OCI-LY1 (cell line): Measurements from ENCODE around the gene DPY19L3.

Experiments
- H2AFZ ChIP-seq: fragments of 200-600 bp; sonication (generic), shearing (Covaris generic); 2 replicates; pipeline ENCODE4 v1.6.0; 2014; ENCODE audit warnings: antibody characterized with exemption, mild to moderate bottlenecking, low read length
- H3F3A ChIP-seq: fragments of 200-600 bp; sonication (generic), shearing (Covaris generic); 2 replicates; pipeline ENCODE4 v1.6.0; 2014; ENCODE audit warnings: mild to moderate bottlenecking, antibody characterized with exemption, low read length, moderate library complexity; ENCODE audit not compliant: insufficient read depth
- H3K27ac ChIP-seq: fragments of 200-600 bp; sonication (generic); 2 replicates; pipeline ENCODE4 v1.5.1; 2014; ENCODE audit warnings: low read length, mixed run types, mild to moderate bottlenecking, low read depth; ENCODE audit not compliant: poor library complexity, severe bottlenecking
- H3K27me3 ChIP-seq: fragments of 200-600 bp; sonication (generic); 2 replicates; pipeline ENCODE4 v1.6.0; 2014; ENCODE audit warnings: antibody characterized with exemption, mild to moderate bottlenecking, low read length, moderate library complexity; ENCODE audit not compliant: insufficient read depth
- H3K36me3 ChIP-seq: fragments of 200-600 bp; sonication (generic); 2 replicates; pipeline ENCODE4 v1.6.1; 2014; ENCODE audit warnings: mild to moderate bottlenecking, antibody characterized with exemption, low read length, moderate library complexity, mixed read lengths; ENCODE audit not compliant: insufficient read depth
- H3K4me1 ChIP-seq: fragments of 200-600 bp; sonication (generic); 2 replicates; pipeline ENCODE4 v1.5.1; 2014; ENCODE audit warnings: mild to moderate bottlenecking, low read length, moderate library complexity; ENCODE audit not compliant: insufficient read depth, severe bottlenecking
- H3K4me2 ChIP-seq: fragments of 200-600 bp; sonication (generic), shearing (Covaris generic); 2 replicates; pipeline ENCODE4 v1.6.1; 2014; ENCODE audit warnings: low read length
- H3K4me3 ChIP-seq: fragments of 200-600 bp; sonication (generic); 2 replicates; pipeline ENCODE4 v1.5.1; 2014; ENCODE audit warnings: low read length, low read depth, mild to moderate bottlenecking, mixed read lengths; ENCODE audit not compliant: poor library complexity, severe bottlenecking
- H3K79me2 ChIP-seq: fragments of 200-600 bp; shearing (Covaris generic); 2 replicates; pipeline ENCODE4 v1.6.1; 2016; ENCODE audit warnings: mixed run types, low read length, mixed read lengths; ENCODE audit not compliant: insufficient read depth
- H3K9ac ChIP-seq: fragments of 200-600 bp; sonication (generic), shearing (Covaris generic); 2 replicates; pipeline ENCODE4 v1.6.1; 2014; ENCODE audit warnings: mild to moderate bottlenecking, low read length, mixed read lengths
- H3K9me2 ChIP-seq: fragments of 200-600 bp; sonication (generic), shearing (Covaris generic); 2 replicates; pipeline ENCODE4 v1.6.1; 2014; ENCODE audit warnings: low read depth, mild to moderate bottlenecking, low read length, mixed read lengths
- H3K9me3 ChIP-seq: fragments of 200-600 bp; shearing (Covaris generic); 2 replicates; pipeline ENCODE4 v1.6.1; 2014; ENCODE audit warnings: low read length, mixed read lengths
- H4K20me1 ChIP-seq: fragments of 200-600 bp; sonication (generic), shearing (Covaris generic); 2 replicates; pipeline ENCODE4 v1.6.0; 2016; ENCODE audit warnings: mild to moderate bottlenecking, low read length; ENCODE audit not compliant: insufficient read depth
- EZH2 ChIP-seq: fragments of 200-600 bp; sonication (generic), shearing (Covaris generic); IDR thresholded peaks from 2 replicates; pipeline ENCODE4 v1.8.0; 2017; ENCODE audit warnings: borderline replicate concordance, mixed run types, mild to moderate bottlenecking, antibody characterized with exemption, low read length, moderate library complexity, mixed read lengths
- TF ChIP-seq, protein P1 (sequence below): fragments of 200-600 bp; sonication (generic), shearing (Covaris generic); IDR thresholded peaks from 2 replicates; pipeline ENCODE4 v1.5.1; 2017; ENCODE audit warnings: mild to moderate bottlenecking, antibody characterized with exemption, low read length, moderate library complexity, mixed read lengths

Gene DPY19L3

DNA sequence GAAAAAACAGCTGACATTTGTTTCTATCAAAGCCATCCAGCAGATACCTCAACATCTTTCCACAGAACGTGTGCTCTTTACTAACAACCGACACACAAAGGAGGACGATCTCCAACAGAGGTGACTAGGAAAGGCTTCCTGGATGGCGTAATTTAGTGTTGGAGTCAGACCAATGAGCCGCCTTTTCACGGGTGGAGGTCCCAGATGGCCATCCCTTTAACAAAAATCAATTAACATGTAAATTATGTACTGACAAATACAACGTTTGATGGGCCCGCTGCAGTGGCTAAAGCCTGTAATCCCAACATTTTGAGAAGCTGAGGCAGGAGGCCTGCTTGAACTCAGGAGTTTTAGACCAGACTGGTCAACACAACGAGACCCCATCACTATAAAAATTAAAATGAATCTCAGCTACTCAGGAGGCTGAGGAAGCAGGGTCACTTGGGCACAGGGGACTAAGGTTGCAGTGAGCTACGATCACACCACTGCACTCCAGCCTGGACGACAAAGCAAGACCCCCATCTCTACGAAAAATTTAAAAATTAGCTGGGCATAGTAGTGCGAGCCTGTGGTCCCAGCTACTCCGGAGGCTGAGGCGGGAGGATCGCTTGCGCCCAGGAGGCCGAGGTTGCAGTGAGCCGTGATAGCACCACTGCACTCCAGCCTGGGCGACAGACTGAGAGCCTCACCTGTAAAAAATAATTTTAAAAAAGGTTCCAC is 1.2 kb upstream of the DPY19L3 start:
- Histone ChIP-seq H3K4me2 (peak overlapping the region; percentile 76), H3K4me1 (peaks cover 32% of the 10 kb centered on the region), H2AFZ (no peak overlapping the region), H3K36me3 (peaks cover 12% of the 10 kb centered on the region), H4K20me1 (no peaks in the 10 kb centered on the region), H3K27ac (peak overlapping the region; percentile 77), H3K79me2 (no peaks in the 10 kb centered on the region; the same call in none of the 2 replicates), H3F3A (no peaks in the 10 kb centered on the region), H3K9me3 (no peaks in the 10 kb centered on the region), H3K4me3 (peak overlapping the region; percentile 92), H3K9ac (peak overlapping the region; percentile 100), H3K27me3 (no peaks in the 10 kb centered on the region), H3K9me2 (no peaks in the 10 kb centered on the region)
- TF ChIP-seq, protein P1, sequence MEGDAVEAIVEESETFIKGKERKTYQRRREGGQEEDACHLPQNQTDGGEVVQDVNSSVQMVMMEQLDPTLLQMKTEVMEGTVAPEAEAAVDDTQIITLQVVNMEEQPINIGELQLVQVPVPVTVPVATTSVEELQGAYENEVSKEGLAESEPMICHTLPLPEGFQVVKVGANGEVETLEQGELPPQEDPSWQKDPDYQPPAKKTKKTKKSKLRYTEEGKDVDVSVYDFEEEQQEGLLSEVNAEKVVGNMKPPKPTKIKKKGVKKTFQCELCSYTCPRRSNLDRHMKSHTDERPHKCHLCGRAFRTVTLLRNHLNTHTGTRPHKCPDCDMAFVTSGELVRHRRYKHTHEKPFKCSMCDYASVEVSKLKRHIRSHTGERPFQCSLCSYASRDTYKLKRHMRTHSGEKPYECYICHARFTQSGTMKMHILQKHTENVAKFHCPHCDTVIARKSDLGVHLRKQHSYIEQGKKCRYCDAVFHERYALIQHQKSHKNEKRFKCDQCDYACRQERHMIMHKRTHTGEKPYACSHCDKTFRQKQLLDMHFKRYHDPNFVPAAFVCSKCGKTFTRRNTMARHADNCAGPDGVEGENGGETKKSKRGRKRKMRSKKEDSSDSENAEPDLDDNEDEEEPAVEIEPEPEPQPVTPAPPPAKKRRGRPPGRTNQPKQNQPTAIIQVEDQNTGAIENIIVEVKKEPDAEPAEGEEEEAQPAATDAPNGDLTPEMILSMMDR, result no peak

- H3K4me1 ChIP-seq, result peaks cover 32% of the 10 kb centered on the region
- H3K27ac ChIP-seq, result peak overlapping the region; percentile 77
- no peaks in the 10 kb centered on the region; the same call in none of the 2 replicates for H3K79me2 ChIP-seq
- H3K27me3 ChIP-seq, result no peaks in the 10 kb centered on the region
- no peaks in the 10 kb centered on the region for H3K9me2 ChIP-seq
- no peaks in the 10 kb centered on the region for H3K9me3 ChIP-seq
- peak overlapping the region; percentile 100 for H3K9ac ChIP-seq
- no peaks in the 10 kb centered on the region for H4K20me1 ChIP-seq
- H2AFZ ChIP-seq, result no peak overlapping the region
- H3F3A ChIP-seq, result no peaks in the 10 kb centered on the region
- peaks cover 18% of the 10 kb centered on the region for H3K36me3 ChIP-seq
- H3K4me3 ChIP-seq, result peak overlapping the region; percentile 92
- H3K4me2 ChIP-seq, result peak overlapping the region; percentile 76
- TF ChIP-seq, protein P1, result no peak
- no peak for TF ChIP-seq EZH2
These were observed 588 bp upstream of the DPY19L3 start for GRCh38 chr19:32404933-32405430.

DNA sequence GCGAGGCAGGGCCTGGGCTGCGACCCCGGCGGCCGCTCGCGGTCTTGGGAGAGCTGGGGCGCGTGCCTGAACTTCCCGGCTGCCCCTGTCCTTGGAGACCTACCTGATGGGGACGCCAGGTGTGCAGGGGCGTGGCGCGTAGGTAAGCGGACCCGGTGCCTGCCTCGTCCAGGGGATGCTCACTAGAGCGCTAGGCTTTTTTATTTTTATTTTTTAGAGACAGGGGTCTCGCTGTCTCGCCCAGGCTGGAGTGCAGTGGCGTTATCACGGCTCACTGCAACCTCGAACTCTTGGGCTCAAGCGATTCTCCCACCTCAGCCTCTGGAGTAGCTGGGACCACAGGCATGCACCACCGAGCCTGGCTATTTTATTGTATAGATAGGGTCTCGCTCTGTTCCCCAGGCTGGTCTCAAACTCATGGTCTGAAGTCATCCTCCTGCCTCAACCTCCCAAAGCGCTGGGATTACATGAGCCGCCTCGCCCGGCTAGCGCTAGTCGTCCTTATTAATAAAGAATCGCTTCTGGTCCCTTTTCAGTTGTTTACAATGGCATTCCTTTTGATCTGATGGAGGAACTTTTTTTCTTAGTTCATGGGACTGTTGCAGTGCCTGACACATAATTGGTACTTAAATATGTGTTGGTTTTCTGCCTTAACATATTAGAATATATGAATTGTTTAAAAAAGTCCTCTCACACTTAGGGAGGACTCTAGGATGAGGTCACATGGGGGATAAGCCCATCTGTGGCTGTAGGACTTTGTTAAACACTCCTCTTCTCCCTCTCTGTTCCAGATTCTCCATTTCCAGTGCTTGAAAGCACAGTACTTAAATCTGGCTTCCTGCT is 812 bp downstream of the DPY19L3 start:
- H4K20me1 ChIP-seq, result no peaks in the 10 kb centered on the region
- H2AFZ ChIP-seq, result no peak overlapping the region
- no peaks in the 10 kb centered on the region for H3K9me2 ChIP-seq
- H3K4me3 ChIP-seq, result peak overlapping the region; percentile 92
- no peaks in the 10 kb centered on the region; the same call in none of the 2 replicates for H3K79me2 ChIP-seq
- no peaks in the 10 kb centered on the region for H3F3A ChIP-seq
- H3K9ac ChIP-seq, result peak overlapping the region; percentile 100
- H3K36me3 ChIP-seq, result peaks cover 31% of the 10 kb centered on the region
- H3K27ac ChIP-seq, result no peak overlapping the region
- H3K27me3 ChIP-seq, result no peaks in the 10 kb centered on the region
- H3K4me2 ChIP-seq, result peak overlapping the region; percentile 72
- peaks cover 32% of the 10 kb centered on the region for H3K4me1 ChIP-seq
- no peaks in the 10 kb centered on the region for H3K9me3 ChIP-seq
- TF ChIP-seq, protein P1, result no peak
- no peak for TF ChIP-seq EZH2
